Mucosa of stomach (tissue), 1 donor: Measurements from ENCODE around the gene OAT.
A peak's percentile ranks its signal among the peaks of the same experiment; 100 is the strongest.

Experiments
- H3K27me3 ChIP-seq: one replicate; pipeline ENCODE4 v1.7.0; 2013; ENCODE audit warnings: mild to moderate bottlenecking, low read length; ENCODE audit not compliant: control insufficient read depth, insufficient read depth
- H3K36me3 ChIP-seq: one replicate; pipeline ENCODE4 v1.7.0; 2013; ENCODE audit warnings: low read length; ENCODE audit not compliant: control insufficient read depth, insufficient read depth
- H3K4me1 ChIP-seq: one replicate; pipeline ENCODE4 v1.7.0; 2013; ENCODE audit warnings: mild to moderate bottlenecking, low read length; ENCODE audit not compliant: control insufficient read depth, insufficient read depth
- H3K4me3 ChIP-seq: one replicate; pipeline ENCODE4 v1.7.0; 2013; ENCODE audit warnings: low read length
- H3K9ac ChIP-seq: one replicate; pipeline ENCODE4 v1.7.0; 2013; ENCODE audit warnings: mild to moderate bottlenecking, low read length, moderate library complexity
- H3K9me3 ChIP-seq: one replicate; pipeline ENCODE4 v1.7.0; 2013; ENCODE audit warnings: mild to moderate bottlenecking, low read length, moderate library complexity; ENCODE audit not compliant: control insufficient read depth
- donor health status: Pancreatic carcinoma.

The OAT gene

DNA sequence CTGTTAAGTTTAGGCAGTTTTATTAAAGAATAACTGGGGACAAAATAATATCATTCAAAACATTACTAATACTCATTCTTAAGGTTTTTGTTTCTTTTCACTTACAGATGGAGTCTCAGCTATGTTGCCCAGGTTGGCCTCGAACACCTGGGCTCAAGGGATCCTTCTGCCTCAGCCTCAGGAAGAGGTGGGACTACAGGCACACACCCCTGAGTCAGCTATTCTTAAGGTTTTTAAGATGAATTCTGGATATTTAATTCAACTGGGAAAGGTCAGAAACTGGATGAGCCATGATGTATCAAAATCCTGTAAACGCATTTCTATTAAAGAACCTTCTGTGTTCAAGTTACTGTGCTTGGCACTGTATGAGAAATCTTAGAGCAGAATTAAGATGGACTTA, 3.5 kb downstream of the OAT start:
- no peaks in the 10 kb centered on the region for H3K27me3 ChIP-seq
- H3K4me1 ChIP-seq = peaks cover 23% of the 10 kb centered on the region
- H3K9ac ChIP-seq = no peak overlapping the region
- H3K9me3 ChIP-seq = no peaks in the 10 kb centered on the region
- no peak overlapping the region for H3K4me3 ChIP-seq
- H3K36me3 ChIP-seq = no peaks in the 10 kb centered on the region

GRCh38 chr10:124414076-124414475, 4.6 kb downstream of the OAT start:
- Histone ChIP-seq H3K36me3 (no peaks in the 10 kb centered on the region), H3K4me3 (no peak overlapping the region), H3K9me3 (no peaks in the 10 kb centered on the region), H3K9ac (no peak overlapping the region), H3K4me1 (peaks cover 13% of the 10 kb centered on the region), H3K27me3 (no peaks in the 10 kb centered on the region)

GRCh38 chr10:124409696-124410095, 9.0 kb downstream of the OAT start:
- Histone ChIP-seq H3K27me3 (no peaks in the 10 kb centered on the region), H3K9me3 (no peaks in the 10 kb centered on the region), H3K36me3 (no peaks in the 10 kb centered on the region), H3K4me3 (no peak overlapping the region), H3K9ac (no peak overlapping the region), H3K4me1 (no peaks in the 10 kb centered on the region)

DNA sequence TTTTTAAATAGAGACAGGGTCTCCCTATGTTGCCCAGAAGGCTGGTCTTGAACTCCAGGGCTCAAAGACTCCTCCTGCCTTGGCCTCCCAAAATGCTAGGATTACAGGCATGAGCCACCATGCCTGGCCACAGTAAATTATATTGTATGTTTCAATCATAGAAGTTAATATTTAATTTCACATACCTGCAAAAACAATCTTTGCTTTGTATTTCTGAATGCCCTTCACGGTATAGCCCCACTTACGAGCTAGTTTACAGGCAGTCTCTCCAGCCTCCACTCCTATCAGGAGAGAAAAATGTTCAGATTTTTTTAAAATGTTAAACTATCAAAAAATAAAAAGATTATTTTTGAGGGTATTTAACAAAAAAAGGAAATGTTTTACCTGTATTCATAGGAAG, 10.4 kb downstream of the OAT start:
- H3K27me3 ChIP-seq = no peaks in the 10 kb centered on the region
- H3K4me3 ChIP-seq = no peak overlapping the region
- no peaks in the 10 kb centered on the region for H3K9me3 ChIP-seq
- no peaks in the 10 kb centered on the region for H3K36me3 ChIP-seq
- no peak overlapping the region for H3K9ac ChIP-seq
- no peaks in the 10 kb centered on the region for H3K4me1 ChIP-seq

DNA sequence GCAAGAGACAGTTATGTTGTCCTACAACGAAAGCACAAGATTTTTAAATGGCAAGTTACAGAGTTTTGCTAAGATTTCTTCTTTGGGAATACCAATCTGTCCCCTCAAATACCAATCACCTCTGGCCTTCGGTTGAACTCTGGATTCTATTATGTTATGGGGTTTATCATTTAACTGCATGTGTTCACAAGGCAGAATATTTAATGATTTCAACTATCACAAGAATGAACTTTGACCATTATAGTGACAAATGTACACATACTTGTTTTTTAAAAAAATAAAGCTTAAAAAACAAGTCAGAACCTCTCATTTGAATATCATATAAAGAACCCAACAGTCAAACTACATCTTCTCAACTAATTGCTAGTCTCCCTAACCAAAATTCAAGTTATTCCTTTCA, 11.3 kb downstream of the OAT start:
- H3K4me1 ChIP-seq = no peaks in the 10 kb centered on the region
- no peaks in the 10 kb centered on the region for H3K36me3 ChIP-seq

GRCh38 chr10:124403548-124403947, 15.2 kb downstream of the OAT start:
- H3K9ac ChIP-seq = no peak overlapping the region
- H3K4me1 ChIP-seq = no peaks in the 10 kb centered on the region
- H3K27me3 ChIP-seq = no peaks in the 10 kb centered on the region
- H3K36me3 ChIP-seq = no peaks in the 10 kb centered on the region
- H3K4me3 ChIP-seq = no peak overlapping the region
- no peaks in the 10 kb centered on the region for H3K9me3 ChIP-seq

More for the DNA sequence above, 11.3 kb downstream of the OAT start:
- Histone ChIP-seq H3K4me3 (no peak overlapping the region), H3K9me3 (no peaks in the 10 kb centered on the region), H3K27me3 (no peaks in the 10 kb centered on the region), H3K9ac (no peak overlapping the region)

DNA sequence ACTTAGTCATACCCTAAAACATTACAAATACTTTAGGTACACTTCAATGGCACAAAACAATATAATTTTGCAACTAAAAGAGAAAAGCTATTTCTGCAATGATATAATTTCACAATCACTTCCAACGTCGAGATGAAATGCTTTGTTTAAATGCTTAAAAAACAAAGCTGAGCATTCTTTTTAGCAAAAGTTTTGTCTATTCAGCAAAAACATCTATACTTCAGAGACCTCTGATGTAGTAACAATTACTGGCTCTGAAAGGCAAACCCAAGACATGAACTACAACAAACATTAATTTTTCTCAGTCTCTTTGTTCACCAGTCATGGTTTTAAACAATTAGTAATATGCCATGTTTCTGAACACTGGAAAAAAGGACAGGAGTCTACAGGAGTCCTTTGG, 16.4 kb downstream of the OAT start:
- H3K36me3 ChIP-seq = no peaks in the 10 kb centered on the region
- H3K27me3 ChIP-seq = no peaks in the 10 kb centered on the region
- H3K4me3 ChIP-seq = no peak overlapping the region
- H3K4me1 ChIP-seq = no peaks in the 10 kb centered on the region
- no peaks in the 10 kb centered on the region for H3K9me3 ChIP-seq
- H3K9ac ChIP-seq = no peak overlapping the region

GRCh38 chr10:124401633-124402032, 17.1 kb downstream of the OAT start:
- H3K36me3 ChIP-seq = no peaks in the 10 kb centered on the region
- no peak overlapping the region for H3K9ac ChIP-seq

GRCh38 chr10:124394583-124394982, 24.1 kb downstream of the OAT start:
- Histone ChIP-seq H3K4me1 (peaks cover 2% of the 10 kb centered on the region), H3K4me3 (no peak overlapping the region), H3K9ac (no peak overlapping the region), H3K27me3 (no peaks in the 10 kb centered on the region), H3K36me3 (no peaks in the 10 kb centered on the region), H3K9me3 (no peaks in the 10 kb centered on the region)

More at GRCh38 chr10:124401633-124402032, 17.1 kb downstream of the OAT start:
- Histone ChIP-seq H3K27me3 (no peaks in the 10 kb centered on the region), H3K9me3 (no peaks in the 10 kb centered on the region), H3K4me1 (no peaks in the 10 kb centered on the region), H3K4me3 (no peak overlapping the region)

DNA sequence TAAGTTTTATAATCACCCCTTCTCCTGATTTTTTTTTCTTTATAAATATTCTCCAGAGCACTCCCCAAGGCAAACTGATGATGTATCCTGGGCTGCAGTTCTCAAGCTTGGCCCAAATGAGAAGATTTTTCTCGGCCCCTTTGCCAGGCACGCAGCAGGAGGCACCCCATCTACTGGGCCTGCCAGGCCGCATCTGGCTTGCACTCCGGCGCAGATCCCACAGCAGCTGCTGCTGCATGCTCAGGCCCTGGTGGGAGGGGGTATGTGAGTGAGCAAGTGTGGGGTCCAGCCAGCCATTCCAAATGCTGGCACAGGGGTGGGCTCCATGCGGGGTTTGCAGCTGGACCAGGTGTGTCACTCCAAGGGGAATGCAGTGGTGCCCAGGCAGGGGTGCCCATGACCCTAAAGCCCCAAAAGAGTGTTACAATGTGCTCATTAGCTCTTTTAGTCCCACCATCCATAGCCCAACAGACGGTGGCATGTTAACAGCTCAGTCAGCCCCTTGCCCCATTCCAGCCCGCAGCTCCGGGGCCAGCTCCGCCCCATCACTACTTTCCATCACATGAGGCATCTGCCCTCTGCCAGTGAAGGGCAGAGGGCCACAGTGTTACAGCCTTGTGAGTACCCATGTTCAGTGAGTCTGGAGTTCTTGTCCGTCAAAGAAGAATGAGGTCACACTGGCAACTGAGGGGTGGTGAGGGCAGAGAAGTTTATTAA, 25.9 kb downstream of the OAT start:
- no peaks in the 10 kb centered on the region for H3K36me3 ChIP-seq
- H3K4me1 ChIP-seq = peaks cover 13% of the 10 kb centered on the region
- H3K27me3 ChIP-seq = no peaks in the 10 kb centered on the region
- no peak overlapping the region for H3K4me3 ChIP-seq
- no peak overlapping the region for H3K9ac ChIP-seq
- H3K9me3 ChIP-seq = no peaks in the 10 kb centered on the region

GRCh38 chr10:124390471-124391187, 28.1 kb downstream of the OAT start:
- Histone ChIP-seq H3K36me3 (no peaks in the 10 kb centered on the region), H3K4me3 (no peak overlapping the region), H3K4me1 (peaks cover 13% of the 10 kb centered on the region), H3K9ac (no peak overlapping the region), H3K27me3 (no peaks in the 10 kb centered on the region), H3K9me3 (no peaks in the 10 kb centered on the region)

- H3K9me3 ChIP-seq = no peaks in the 10 kb centered on the region
- H3K4me1 ChIP-seq = peaks cover 13% of the 10 kb centered on the region
- H3K9ac ChIP-seq = peak overlapping the region; percentile 65
- peak overlapping the region; percentile 31 for H3K4me3 ChIP-seq
- no peaks in the 10 kb centered on the region for H3K27me3 ChIP-seq
- no peaks in the 10 kb centered on the region for H3K36me3 ChIP-seq
These were observed 28.9 kb downstream of the OAT start for GRCh38 chr10:124389613-124390361.
